ENCODE data around the gene DGKD.
A peak's percentile ranks its signal among the peaks of the same experiment; 100 is the strongest.
"Not testable (repeated sequence)": the region's sequence is repeated elsewhere in the genome, so short reads cannot be mapped to it uniquely, and the experiment has no call there.

Gene DGKD

DNA sequence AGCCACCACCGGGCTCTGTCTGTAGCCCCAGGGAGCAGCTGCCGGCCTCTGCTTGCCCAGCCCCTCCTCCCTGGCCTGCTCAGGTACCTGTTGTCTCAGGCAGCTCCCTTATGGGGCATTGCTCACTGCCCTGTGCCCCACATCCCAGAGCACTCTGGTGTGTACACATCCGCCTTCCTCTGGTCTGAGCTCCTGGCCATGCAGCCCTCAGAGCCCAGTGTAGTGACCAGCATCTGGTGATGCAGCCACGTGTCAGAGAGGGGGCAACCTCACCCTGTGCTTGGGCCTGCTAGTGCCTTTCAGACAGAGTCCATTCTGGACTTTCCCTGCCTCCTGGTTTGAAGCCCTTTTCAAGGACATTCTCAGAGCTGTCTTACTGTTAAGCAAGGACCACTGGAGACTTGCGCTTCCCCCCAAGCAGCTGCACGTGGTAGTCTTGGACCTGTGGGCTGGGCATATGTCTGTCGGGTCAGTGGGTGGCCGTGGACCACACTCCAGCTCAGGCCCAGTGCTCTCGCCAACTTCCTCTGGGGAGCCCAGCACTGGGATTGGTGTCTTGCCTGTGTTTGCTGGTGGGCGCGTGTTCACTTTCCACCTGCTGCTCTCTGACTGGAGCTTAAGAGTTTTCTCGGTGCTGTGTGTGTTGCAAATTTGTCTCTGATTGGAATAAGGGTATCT is 30.7 kb downstream of the DGKD start:
- no peak for DNase-seq (ENCODE audit: extremely low read depth in 1 of 2, low read depth in 1 of 2)

- peak in 1 of 2 donors; percentile 35 for DNase-seq (ENCODE audit: extremely low read depth in 1 of 2, low read depth in 1 of 2)
Observed at GRCh38 chr2:233385489-233386044, 31.3 kb downstream of the DGKD start.

DNA sequence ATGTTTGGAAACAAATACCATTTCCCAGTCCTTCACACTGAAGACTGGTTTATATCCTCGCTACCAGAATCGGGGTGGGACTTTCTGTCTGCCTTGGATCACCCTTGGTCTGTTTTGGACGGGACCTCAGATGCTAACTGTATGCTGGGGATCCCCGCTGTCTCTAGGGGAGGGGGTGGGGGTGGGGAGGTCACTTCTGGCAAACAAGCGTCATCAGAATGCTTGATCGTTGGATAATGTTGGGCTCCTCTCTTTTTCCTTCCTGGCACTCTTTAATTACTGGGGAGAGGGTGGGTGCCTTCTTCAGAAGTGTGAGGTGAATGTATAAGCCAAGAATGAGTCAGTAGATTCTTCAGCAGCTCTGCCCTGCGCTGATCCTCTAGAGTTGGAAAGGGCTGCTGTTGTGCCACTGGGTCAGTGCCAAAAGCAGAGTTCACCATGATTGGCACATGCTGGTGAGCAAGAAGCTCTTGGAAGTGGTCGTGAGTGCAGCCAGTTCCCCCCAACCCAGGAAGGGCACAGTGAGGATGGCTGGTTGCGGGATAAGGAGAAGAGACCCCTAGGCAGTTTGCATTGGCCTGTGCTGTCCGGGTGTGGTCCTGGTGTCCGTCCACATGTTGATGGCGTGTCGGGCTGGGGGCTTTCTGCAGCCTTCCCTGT is 32.2 kb downstream of the DGKD start:
- peak in 1 of 2 donors; percentile 39 for DNase-seq (ENCODE audit: extremely low read depth in 1 of 2, low read depth in 1 of 2)

- DNase-seq (ENCODE audit: extremely low read depth in 1 of 2, low read depth in 1 of 2) = no peak
Observed at GRCh38 chr2:233387225-233387624, 32.9 kb downstream of the DGKD start.

DNA sequence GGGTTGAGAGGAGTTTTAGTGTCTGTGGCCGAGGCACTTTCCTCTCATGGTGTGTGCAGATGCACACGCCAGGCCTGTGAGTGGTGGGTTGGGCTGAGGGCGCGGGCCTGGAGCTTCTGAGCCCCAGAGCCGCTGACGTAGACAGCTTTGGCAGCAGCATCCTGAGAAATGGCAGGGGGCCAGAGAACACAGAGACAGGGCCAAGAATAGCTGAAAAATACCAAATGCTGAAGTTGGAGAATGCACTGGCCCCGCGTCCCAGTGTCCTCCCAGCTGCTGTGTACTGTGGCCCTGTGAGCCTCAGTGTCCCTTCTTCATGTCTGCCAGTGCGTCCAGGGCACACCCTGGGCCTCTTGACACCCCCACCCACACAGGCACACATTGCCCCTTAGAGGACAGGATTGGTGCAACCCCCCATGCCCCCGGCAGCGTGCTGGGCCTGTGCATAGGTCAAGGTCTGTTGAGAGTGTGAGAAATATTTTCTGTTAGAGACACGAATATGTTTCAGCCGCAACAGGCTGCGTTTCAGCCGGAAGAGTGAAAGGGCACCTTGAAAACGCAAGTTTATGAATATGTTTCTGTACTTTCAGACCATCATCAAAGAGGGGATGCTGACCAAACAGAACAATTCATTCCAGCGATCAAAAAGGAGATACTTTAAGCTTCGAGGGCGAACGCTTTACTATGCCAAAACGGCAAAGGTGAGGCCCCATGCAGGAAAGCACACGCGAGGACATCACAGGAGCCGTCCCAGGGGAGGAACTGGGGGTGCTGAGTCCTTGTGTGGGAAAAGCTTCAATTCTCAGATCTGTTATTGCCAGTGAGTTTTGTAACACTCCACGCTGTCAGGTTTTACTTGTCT is 33.6 kb downstream of the DGKD start:
- no peak for DNase-seq (ENCODE audit: extremely low read depth in 1 of 2, low read depth in 1 of 2)

GRCh38 chr2:233389601-233390125 is 35.4 kb downstream of the DGKD start:
- DNase-seq (ENCODE audit: extremely low read depth in 1 of 2, low read depth in 1 of 2) = no peak

DNA sequence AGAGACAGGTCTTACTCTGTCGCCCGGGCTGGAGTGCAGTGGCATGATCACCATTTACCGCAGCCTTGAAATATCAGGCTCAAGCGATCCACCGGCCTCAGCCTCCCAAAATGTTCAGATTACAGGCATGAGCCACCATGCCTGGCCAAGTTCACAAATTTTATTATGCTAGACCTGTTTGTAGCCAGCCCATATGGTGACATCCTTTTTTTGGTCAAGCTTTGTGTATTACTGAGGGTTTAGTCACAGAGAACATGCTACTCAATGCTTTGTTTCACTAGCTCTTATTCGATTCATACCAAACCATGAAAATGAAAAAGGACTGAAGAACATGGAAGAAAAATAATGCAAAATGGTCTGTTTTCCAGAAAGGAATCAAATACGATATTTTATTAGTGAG is 41.4 kb downstream of the DGKD start:
- no peak for DNase-seq (ENCODE audit: extremely low read depth in 1 of 2, low read depth in 1 of 2)

DNA sequence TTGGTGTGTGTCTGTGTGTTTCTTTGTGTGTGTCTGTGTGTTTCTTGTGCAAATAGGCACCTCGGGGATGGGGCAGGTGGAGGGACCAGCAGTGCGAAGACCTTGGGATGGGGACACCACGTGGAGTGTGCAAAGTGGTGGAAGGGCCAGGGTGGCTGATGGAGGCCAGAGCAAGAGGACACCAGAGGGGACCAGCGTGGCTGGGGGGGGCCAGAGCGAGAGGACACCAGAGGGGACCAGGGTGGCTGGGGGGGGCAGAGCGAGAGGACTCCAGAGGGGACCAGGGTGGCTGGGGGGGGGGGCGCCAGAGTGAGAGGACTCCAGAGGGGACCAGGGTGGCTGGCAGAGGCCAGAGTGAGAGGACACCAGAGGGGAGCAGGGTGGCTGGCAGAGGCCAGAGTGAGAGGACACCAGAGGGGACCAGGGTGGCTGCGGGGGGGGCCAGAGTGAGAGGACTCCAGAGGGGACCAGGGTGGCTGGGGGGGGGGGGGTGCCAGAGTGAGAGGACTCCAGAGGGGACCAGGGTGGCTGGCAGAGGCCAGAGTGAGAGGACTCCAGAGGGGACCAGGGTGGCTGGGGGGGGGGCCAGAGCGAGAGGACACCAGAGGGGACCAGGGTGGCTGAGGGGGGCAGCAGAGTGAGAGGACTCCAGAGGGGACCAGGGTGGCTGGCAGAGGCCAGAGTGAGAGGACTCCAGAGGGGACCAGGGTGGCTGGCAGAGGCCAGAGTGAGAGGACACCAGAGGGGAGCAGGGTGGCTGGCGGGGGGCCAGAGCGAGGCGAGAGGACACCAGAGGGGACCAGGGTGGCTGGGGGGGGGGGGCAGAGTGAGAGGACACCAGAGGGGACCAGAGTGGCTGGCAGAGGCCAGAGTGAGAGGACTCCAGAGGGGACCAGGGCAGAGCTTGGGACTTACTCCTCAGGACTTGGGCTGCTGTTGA is 42.7 kb downstream of the DGKD start:
- DNase-seq (ENCODE audit: extremely low read depth in 1 of 2, low read depth in 1 of 2) = not testable (repeated sequence)

- DNase-seq (ENCODE audit: extremely low read depth in 1 of 2, low read depth in 1 of 2) = peak in 1 of 2 donors; percentile 56
Observed at GRCh38 chr2:233399306-233400225, 45.3 kb downstream of the DGKD start.

DNA sequence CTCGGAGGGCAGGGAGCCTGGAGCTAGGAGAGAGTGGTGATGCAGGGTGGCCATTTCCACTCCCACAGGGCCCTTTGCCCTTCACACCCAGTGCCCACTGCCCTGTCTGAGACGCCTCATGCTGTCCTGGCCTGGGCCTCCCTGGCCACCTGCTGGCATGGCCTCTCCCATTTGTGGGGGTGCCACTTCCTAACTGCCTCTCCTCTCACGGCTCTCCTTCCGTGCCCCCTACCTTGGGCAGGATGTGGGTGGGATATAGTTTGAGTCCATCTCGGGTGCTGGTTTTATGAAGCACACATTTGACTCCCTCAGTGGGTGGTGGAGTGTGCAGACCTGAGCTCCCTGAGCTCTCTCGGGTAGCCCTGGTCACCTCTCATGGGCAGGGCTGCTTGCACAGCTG is 46.0 kb downstream of the DGKD start:
- no peak for DNase-seq (ENCODE audit: extremely low read depth in 1 of 2, low read depth in 1 of 2)

GRCh38 chr2:233400961-233401360 is 46.7 kb downstream of the DGKD start:
- DNase-seq (ENCODE audit: extremely low read depth in 1 of 2, low read depth in 1 of 2) = no peak

DNA sequence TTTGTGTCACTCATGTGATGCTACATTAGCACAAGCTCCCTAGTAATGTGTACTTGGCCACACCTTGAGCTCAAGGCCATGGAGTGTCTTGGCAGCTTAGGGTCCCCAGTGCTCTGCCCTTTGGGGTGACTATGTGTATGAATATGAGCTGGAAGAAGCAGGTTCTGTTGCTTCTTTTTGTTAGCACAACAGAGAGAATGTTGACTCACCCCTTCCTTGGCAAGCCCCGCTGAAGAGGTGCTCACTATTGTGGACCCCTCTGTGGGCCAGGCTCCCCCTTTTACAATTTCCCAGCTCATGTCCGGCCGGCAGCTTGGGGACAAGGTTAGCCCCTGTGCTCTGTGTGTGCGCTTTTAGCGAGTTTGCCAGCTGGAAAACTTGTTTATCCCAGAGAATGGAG is 48.1 kb downstream of the DGKD start:
- no peak for DNase-seq (ENCODE audit: extremely low read depth in 1 of 2, low read depth in 1 of 2)

DNA sequence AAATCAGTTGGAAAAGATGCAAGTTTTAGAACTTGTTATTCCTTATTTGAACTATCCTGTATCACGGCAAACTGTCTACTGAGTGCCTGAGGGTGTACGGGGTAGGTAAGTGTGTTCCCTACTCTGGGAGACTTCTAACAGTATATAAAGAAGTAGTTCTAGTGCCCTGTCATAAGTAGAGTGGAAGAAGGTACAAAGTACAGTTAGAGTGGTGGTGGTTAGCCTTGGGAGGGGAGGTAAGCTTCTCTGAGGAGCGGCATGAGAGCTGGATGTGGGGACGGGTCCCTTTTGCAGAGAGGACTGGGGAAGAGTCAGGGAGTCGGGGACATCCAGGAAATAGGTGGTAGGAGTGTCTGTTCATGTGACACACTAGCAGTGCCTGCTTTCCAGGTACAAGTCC is 48.5 kb downstream of the DGKD start:
- DNase-seq (ENCODE audit: extremely low read depth in 1 of 2, low read depth in 1 of 2) = no peak

DNA sequence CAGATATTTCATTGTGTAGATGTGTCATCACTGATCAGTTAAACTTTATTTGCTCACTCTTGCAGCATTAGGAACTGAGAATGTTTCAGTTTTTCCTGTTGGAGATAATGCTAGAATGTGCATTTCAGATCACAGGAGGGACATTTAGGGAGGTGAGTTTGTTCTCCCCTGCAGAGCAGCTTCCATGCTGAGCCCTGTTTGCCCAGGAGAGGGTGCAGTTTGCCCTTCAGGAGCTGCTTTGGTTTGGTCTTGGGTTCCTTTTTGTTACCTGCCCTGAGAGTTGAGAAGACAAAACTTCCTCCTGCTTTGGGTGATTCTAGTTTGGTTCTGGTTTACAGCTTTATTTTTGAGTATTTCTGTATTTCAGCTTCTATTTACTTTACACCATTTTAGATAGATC is 49.9 kb downstream of the DGKD start:
- no peak for DNase-seq (ENCODE audit: extremely low read depth in 1 of 2, low read depth in 1 of 2)

DNA sequence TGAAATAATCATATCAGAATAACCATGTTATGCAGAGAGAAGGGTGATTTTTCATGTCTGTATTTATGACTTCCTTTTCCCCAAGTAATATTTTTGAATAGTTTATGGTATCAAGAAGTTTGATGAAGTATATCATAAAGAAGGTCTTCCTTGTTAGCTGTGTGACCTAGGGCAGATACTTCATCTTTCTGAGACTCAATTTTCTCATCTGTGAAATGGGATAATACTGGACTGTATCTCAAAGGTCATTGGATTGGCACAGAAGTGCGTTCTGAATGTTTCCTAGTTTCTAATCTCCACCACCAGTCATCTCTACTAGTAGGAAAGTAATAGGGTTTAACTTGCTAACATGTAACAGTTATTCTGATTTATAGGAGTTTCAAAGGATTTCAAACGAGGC is 52.6 kb downstream of the DGKD start:
- DNase-seq (ENCODE audit: extremely low read depth in 1 of 2, low read depth in 1 of 2) = no peak

DNA sequence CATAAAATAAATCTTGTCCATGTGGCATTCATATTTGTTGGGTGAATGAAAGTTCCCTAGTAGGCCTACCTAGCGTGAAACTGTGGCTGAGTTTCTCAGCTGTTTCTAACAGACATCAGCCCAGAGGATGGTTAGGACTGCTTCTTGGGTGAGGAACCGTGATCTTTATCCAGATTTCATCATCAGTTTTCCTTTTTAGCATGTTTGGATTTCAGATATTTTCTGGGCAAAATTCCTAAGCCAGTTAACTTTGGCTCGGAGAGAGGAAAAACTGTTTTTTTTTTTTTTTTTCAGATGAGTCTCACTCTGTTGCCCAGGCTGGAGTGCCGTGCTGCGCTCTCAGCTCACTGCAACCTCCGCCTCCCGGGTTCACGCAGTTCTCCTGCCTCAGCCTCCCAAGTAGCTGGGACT is 53.5 kb downstream of the DGKD start:
- DNase-seq (ENCODE audit: extremely low read depth in 1 of 2, low read depth in 1 of 2) = no peak

- no peak for DNase-seq (ENCODE audit: extremely low read depth in 1 of 2, low read depth in 1 of 2)
Observed at GRCh38 chr2:233408366-233409285, 54.3 kb downstream of the DGKD start.
